Fibroblast of the aortic adventitia (primary cell): ENCODE data around the gene ABO. TPM values are rescaled to one million over a fixed set of nuclear protein-coding genes. Genes with fewer than 3 reads are reported as not detected.
"Not testable (repeated sequence)": the region's sequence is repeated elsewhere in the genome, so short reads cannot be mapped to it uniquely, and the experiment has no call there.

Source experiments
- DNase-seq: peaks from one replicate; pipeline ENCODE4 v3.0.0-alpha.2; 2010; ENCODE audit warnings: low read depth
- H3K4me3 ChIP-seq: 2 replicates; pipeline ENCODE4 v1.5.1; 2011; ENCODE audit warnings: low read depth, mild to moderate bottlenecking, control low read depth, low read length, moderate library complexity
- CTCF ChIP-seq: IDR thresholded peaks from 2 replicates; pipeline ENCODE4 v1.5.1; 2011; ENCODE audit warnings: mild to moderate bottlenecking, low read length, control low read depth, inconsistent platforms; ENCODE audit not compliant: insufficient read depth
- total RNA-seq: library from RNA; depleted of rRNA; stranded (reverse); fragments of >200 nt; gene quantifications from 2 replicates; pipeline ENCODE4 v1.2.3, GENCODE V29; 2012; ENCODE audit warnings: low replicate concordance

The ABO gene
- total RNA-seq, 1 donor, result not detected

- no peak overlapping the region for H3K4me3 ChIP-seq
- TF ChIP-seq CTCF, result no peak
- no peak for DNase-seq
Measured at GRCh38 chr9:133233681-133234432, 41.1 kb downstream of the ABO start.

GRCh38 chr9:133231934-133232568, 43.0 kb downstream of the ABO start:
- DNase-seq, H3K4me3 ChIP-seq: not testable (repeated sequence)

GRCh38 chr9:133230514-133230913, 44.5 kb downstream of the ABO start:
- H3K4me3 ChIP-seq, result not testable (repeated sequence)

GRCh38 chr9:133230093-133230492, 44.9 kb downstream of the ABO start:
- no peak for TF ChIP-seq CTCF
- H3K4me3 ChIP-seq, result no peak overlapping the region
- DNase-seq, result no peak

More at GRCh38 chr9:133230514-133230913, 44.5 kb downstream of the ABO start:
- not testable (repeated sequence) for DNase-seq

GRCh38 chr9:133228474-133229193, 46.4 kb downstream of the ABO start:
- DNase-seq, H3K4me3 ChIP-seq: not testable (repeated sequence)

- DNase-seq, H3K4me3 ChIP-seq: not testable (repeated sequence)
Measured at GRCh38 chr9:133227996-133228395, 47.0 kb downstream of the ABO start.

GRCh38 chr9:133227242-133227860, 47.6 kb downstream of the ABO start:
- H3K4me3 ChIP-seq, result no peak overlapping the region
- DNase-seq, result no peak
- TF ChIP-seq CTCF, result no peak

GRCh38 chr9:133226219-133227171, 48.5 kb downstream of the ABO start:
- DNase-seq, result no peak
- no peak overlapping the region for H3K4me3 ChIP-seq
- no peak for TF ChIP-seq CTCF
